PC-3 (cell line): ENCODE data around the gene BCAR3. TPM values are rescaled to one million over a fixed set of nuclear protein-coding genes. Genes with fewer than 3 reads are reported as not detected.

Experiments
- ATAC-seq: fragments of 200-7000 bp; cut with Tn5 transposase; 2 replicates; pipeline ENCODE4 v1.9.1; 2020; ENCODE audit warnings: mild to moderate bottlenecking, moderate library complexity
- BruUV-seq: library from RNA; stranded (reverse); fragments of 400-500 nt; replicated peaks from 2 replicates; lab custom pipeline; 2021; lab: Mats Ljungman, UMichigan
- CTCF ChIA-PET: fragments of 300-600 bp; sonication (Branson Sonifier 250); formaldehyde crosslinking; loops from one replicate; lab custom pipeline; 2022; ENCODE audit warnings: antibody characterized with exemption; lab: Charles Lee
- POLR2A ChIA-PET: fragments of 300-600 bp; sonication (Branson Sonifier 250); formaldehyde crosslinking; loops from one replicate; lab custom pipeline; 2022; ENCODE audit warnings: antibody characterized with exemption; ENCODE audit not compliant: unreplicated experiment; lab: Charles Lee
- DNase-seq: peaks from one replicate; pipeline ENCODE4 v3.0.0-alpha.2; 2015
- H2AFZ ChIP-seq: fragments of 300-600 bp; sonication (generic); 2 replicates; pipeline ENCODE4 v1.6.0; 2016; ENCODE audit warnings: antibody characterized with exemption, low read length
- H3F3A ChIP-seq: fragments of 300-600 bp; sonication (generic); one replicate; pipeline ENCODE4 v1.6.0; 2017; ENCODE audit warnings: antibody characterized with exemption, low read length, control low read depth, mild to moderate bottlenecking; ENCODE audit not compliant: unreplicated experiment
- H3K27ac ChIP-seq: fragments of 300-600 bp; sonication (generic); 2 replicates; pipeline ENCODE4 v1.5.1; 2016; ENCODE audit warnings: mild to moderate bottlenecking, low read length
- H3K27me3 ChIP-seq: fragments of 300-600 bp; sonication (generic); 2 replicates; pipeline ENCODE4 v1.6.1; 2016; ENCODE audit warnings: low read length, mixed read lengths
- H3K36me3 ChIP-seq: fragments of 300-600 bp; sonication (generic); 2 replicates; pipeline ENCODE4 v1.6.1; 2016; ENCODE audit warnings: low read depth, mixed run types, low read length, mixed read lengths
- H3K4me1 ChIP-seq: fragments of 300-600 bp; sonication (generic); 2 replicates; pipeline ENCODE4 v1.5.1; 2016; ENCODE audit warnings: low read length; ENCODE audit not compliant: insufficient read depth
- H3K4me2 ChIP-seq: fragments of 300-600 bp; sonication (generic); 2 replicates; pipeline ENCODE4 v1.6.0; 2016; ENCODE audit warnings: low read length
- H3K4me3 ChIP-seq: fragments of 300-600 bp; sonication (generic); 2 replicates; pipeline ENCODE4 v1.5.1; 2016; ENCODE audit warnings: mild to moderate bottlenecking, low read length, mixed read lengths
- H3K79me2 ChIP-seq: fragments of 300-600 bp; sonication (generic); 2 replicates; pipeline ENCODE4 v1.6.1; 2017; ENCODE audit warnings: low read length, mixed read lengths
- H3K9ac ChIP-seq: fragments of 300-600 bp; sonication (generic); 2 replicates; pipeline ENCODE4 v1.6.0; 2016; ENCODE audit warnings: mild to moderate bottlenecking, low read length
- H3K9me2 ChIP-seq: fragments of 300-600 bp; sonication (generic); replicated peaks from 2 replicates; pipeline ENCODE4 v1.6.1; 2016; ENCODE audit warnings: mixed run types, low read length, mixed read lengths
- H3K9me3 ChIP-seq: fragments of 300-600 bp; sonication (generic); 2 replicates; pipeline ENCODE4 v1.6.1; 2016; ENCODE audit warnings: low read length, mixed read lengths
- H4K20me1 ChIP-seq: fragments of 300-600 bp; sonication (generic); 2 replicates; pipeline ENCODE4 v1.6.1; 2016; ENCODE audit warnings: low read length, mixed read lengths
- CTCF ChIP-seq: fragments of 300-600 bp; sonication (generic); conservative IDR thresholded peaks from 2 replicates; pipeline ENCODE4 v1.5.1; 2017; ENCODE audit warnings: antibody characterized with exemption, low read depth, mild to moderate bottlenecking, low read length
- EZH2 ChIP-seq: fragments of 300-600 bp; sonication (generic); IDR thresholded peaks from one replicate; pipeline ENCODE4 v1.6.1; 2017; ENCODE audit warnings: antibody characterized with exemption, mild to moderate bottlenecking, low read length; ENCODE audit not compliant: unreplicated experiment
- EZH2phosphoT487 ChIP-seq: fragments of 300-600 bp; sonication (generic); IDR thresholded peaks from 2 replicates; pipeline ENCODE4 v1.6.1; 2018; ENCODE audit warnings: mild to moderate bottlenecking, antibody characterized with exemption, low read length, borderline replicate concordance
- intact Hi-C: fragments of 100-400 bp; cut with micrococcal nuclease; formaldehyde crosslinking; loops from 2 replicates; pipeline ENCODE4 v1.9.0; 2023
- total RNA-seq: library from RNA; depleted of rRNA; stranded (reverse); fragments of >200 nt; gene quantifications from 2 replicates; pipeline ENCODE4 v1.2.3, GENCODE V29; 2014

The BCAR3 gene
- total RNA-seq, 1 experiment from 2014 or later: 171 TPM

DNA sequence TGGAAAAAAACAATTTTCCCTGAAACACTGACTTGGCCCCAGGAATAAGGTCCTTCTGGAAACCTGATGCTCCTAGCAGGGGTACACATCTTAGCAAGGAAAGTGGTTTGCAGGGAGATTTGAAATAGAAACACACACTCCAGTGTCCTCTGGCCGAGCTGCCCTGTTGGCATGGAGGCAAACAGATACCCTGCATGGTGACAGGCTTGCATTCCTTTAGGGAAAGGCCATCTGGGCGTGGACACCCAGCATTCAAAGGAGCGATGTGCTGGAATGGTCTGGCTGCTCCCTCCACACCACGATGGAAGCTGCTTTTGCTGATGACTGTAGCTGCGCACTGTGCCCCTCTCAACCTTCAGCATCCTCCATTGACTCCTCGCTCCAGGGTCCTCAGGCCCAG, 41.5 kb upstream of the BCAR3 start:
- Histone ChIP-seq H3K9me2 (no peaks in the 10 kb centered on the region), H3K9ac (no peak overlapping the region), H3K4me3 (no peak overlapping the region), H2AFZ (no peak overlapping the region), H3K79me2 (no peaks in the 10 kb centered on the region), H3K4me2 (no peak overlapping the region), H3F3A (no peaks in the 10 kb centered on the region), H3K27me3 (no peaks in the 10 kb centered on the region), H3K27ac (peak overlapping the region; percentile 94; the same call in 1 of the 2 replicates), H3K36me3 (no peaks in the 10 kb centered on the region), H3K4me1 (peaks cover 41% of the 10 kb centered on the region), H3K9me3 (no peaks in the 10 kb centered on the region), H4K20me1 (no peaks in the 10 kb centered on the region)
- intact Hi-C loops: no loop called here
- POLR2A ChIA-PET: no interaction called here
- CTCF ChIA-PET: no interaction called here
- no peak for TF ChIP-seq CTCF
- no peak for TF ChIP-seq EZH2phosphoT487
- no peak for TF ChIP-seq EZH2
- no TSS peak for BruUV-seq
- no peak; the same call in 1 of the 2 replicates for ATAC-seq
- peak; percentile 49 for DNase-seq

DNA sequence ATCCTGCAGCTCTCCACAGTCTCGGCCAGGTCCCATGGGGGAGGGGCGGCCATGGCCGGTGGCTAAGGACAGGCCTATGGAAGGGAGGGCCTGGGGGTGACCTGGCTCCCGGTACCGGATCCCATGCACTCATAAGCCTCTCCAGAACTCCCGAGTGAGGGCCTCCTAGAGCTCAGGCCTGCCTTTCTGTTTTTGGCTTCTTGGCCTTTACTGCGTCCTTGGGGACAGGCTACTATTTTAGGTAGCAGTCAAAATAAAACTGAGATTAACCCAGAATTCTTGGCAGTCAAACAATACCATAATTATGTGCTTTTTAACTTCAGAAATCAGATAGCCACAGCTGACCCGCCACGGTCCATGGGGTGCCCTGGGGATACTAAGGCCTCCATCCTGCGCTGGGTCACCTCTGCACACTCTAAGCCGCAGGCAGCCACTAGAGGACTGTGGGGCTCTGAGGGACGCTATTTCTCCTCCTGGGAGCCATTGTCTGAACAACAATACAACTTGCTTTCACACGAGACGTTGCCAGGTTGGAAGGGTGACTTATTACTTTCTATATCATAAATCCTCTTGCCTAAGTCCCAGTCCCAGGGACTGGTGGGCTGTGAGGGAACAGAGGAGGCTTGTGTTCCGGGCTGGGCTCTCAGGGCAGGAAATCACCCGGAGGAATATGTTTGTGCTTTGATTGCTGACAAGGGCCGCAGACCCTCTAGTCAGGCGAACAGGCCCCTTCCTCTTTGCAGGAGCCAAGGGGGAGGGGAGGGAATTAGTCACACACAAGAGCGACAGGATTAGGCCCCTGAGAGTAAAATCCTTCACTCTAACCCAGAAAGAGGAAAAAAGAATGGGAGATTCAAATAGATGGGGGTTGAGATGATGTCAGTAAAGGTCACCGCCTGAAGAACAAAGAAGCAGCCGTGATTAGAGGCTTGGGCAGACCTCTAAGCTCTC, 40.7 kb upstream of the BCAR3 start:
- Histone ChIP-seq H2AFZ (no peak overlapping the region), H4K20me1 (no peaks in the 10 kb centered on the region), H3K36me3 (no peaks in the 10 kb centered on the region), H3K9me2 (no peaks in the 10 kb centered on the region), H3K4me1 (peaks cover 41% of the 10 kb centered on the region), H3K27me3 (no peaks in the 10 kb centered on the region), H3K27ac (peak overlapping the region; percentile 94), H3K4me3 (no peak overlapping the region), H3K9me3 (no peaks in the 10 kb centered on the region), H3K4me2 (no peak overlapping the region), H3K79me2 (no peaks in the 10 kb centered on the region), H3F3A (no peaks in the 10 kb centered on the region), H3K9ac (peak overlapping the region; percentile 66)
- no peak for TF ChIP-seq CTCF
- TF ChIP-seq EZH2: no peak
- TF ChIP-seq EZH2phosphoT487: no peak
- BruUV-seq: no TSS peak
- ATAC-seq: no peak
- no peak for DNase-seq
- intact Hi-C loops: no loop called here
- POLR2A ChIA-PET: no interaction called here
- CTCF ChIA-PET: no interaction called here
